RPMI8226 (cell line): ENCODE results near the gene CPT1A.

ENCODE experiments used
- DNase-seq: peaks from one replicate; pipeline ENCODE4 v3.0.0-alpha.2; 2015

Gene CPT1A

GRCh38 chr11:68750195-68751003, 91.3 kb downstream of the CPT1A start:
- DNase-seq, result no peak

- DNase-seq, result no peak
Observed at GRCh38 chr11:68749229-68750123, 92.2 kb downstream of the CPT1A start.

- no peak for DNase-seq
Observed at GRCh38 chr11:68748061-68748460, 93.7 kb downstream of the CPT1A start.

- no peak for DNase-seq
Observed at GRCh38 chr11:68743539-68743938, 98.2 kb downstream of the CPT1A start.

- DNase-seq, result peak; percentile 23
Observed at GRCh38 chr11:68741463-68741862, 100.3 kb downstream of the CPT1A start.

- no peak for DNase-seq
Observed at GRCh38 chr11:68735646-68736045, 106.1 kb downstream of the CPT1A start.

GRCh38 chr11:68735125-68735524, 106.6 kb downstream of the CPT1A start:
- DNase-seq, result no peak

- no peak for DNase-seq
Observed at GRCh38 chr11:68734111-68734510, 107.6 kb downstream of the CPT1A start.

- DNase-seq, result peak; percentile 23
Observed at GRCh38 chr11:68727783-68728182, 113.9 kb downstream of the CPT1A start.

- DNase-seq, result no peak
Observed at GRCh38 chr11:68724293-68724692, 117.4 kb downstream of the CPT1A start.

- DNase-seq, result no peak
Observed at GRCh38 chr11:68722143-68722542, 119.6 kb downstream of the CPT1A start.

- no peak for DNase-seq
Observed at GRCh38 chr11:68721075-68721474, 120.6 kb downstream of the CPT1A start.

GRCh38 chr11:68715456-68716122, 126.1 kb downstream of the CPT1A start:
- DNase-seq, result no peak

- DNase-seq, result no peak
Observed at GRCh38 chr11:68714060-68714856, 127.5 kb downstream of the CPT1A start.

- no peak for DNase-seq
Observed at GRCh38 chr11:68711114-68711513, 130.6 kb downstream of the CPT1A start.

GRCh38 chr11:68710409-68710808, 131.3 kb downstream of the CPT1A start:
- DNase-seq, result no peak

GRCh38 chr11:68709062-68709461, 132.7 kb downstream of the CPT1A start:
- no peak for DNase-seq

GRCh38 chr11:68707527-68707926, 134.2 kb downstream of the CPT1A start:
- no peak for DNase-seq

- no peak for DNase-seq
Observed at GRCh38 chr11:68704887-68705286, 136.8 kb downstream of the CPT1A start.
